ENCODE measurements around the gene SUGCT.

The SUGCT gene

DNA sequence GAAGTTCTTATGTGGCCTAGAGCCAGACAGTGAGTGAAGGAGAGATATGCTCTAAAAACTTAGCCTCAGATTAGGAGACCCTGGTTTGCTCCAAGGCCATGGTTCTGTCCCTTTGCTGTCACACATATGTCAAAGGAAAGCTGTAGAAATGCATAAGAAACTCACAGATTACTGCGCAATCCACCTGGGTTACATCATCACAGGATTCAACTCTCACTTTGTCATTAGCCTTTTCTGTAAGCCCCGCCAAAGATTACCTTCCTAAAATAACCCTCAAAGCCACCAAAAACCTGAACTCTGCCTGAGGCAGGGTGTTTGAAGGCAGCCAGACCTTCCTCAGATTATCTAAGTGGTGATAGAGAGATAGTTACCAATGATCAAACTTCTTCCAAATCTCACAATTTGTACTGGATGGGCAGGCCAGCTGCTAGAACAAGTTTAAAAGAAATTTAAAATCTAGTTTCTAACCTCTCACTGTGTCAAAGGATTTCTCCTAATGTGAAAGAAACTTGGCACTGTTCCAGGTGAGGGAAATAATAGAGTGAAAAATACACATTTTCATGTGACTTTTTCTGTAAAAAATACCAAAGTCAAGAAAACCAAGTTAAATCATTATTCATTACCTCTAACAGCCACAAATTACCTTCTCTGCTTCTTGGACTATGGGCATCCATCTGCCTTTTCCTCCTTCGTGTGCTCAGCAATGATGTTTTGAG is 567.2 kb downstream of the SUGCT start:
- no peak for DNase-seq

DNA sequence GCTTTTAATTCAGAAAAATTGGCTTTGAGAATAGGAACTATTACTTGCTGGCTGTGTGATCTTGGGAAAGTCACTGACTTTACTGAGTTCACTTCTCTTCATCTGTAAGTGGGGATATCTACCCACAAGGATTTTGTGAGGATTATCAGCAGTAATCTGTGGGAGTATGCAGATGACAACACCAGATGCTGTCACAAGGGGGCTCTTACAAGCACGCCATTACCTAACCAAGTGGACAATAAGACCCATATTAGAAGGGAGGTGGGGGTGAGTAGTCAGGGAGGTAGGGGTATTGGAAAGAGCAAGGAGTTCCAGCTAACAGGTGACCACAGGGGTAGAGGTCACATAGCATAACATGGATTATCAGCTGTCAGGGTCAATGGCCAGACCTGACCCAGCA is 569.4 kb downstream of the SUGCT start:
- no peak for DNase-seq

DNA sequence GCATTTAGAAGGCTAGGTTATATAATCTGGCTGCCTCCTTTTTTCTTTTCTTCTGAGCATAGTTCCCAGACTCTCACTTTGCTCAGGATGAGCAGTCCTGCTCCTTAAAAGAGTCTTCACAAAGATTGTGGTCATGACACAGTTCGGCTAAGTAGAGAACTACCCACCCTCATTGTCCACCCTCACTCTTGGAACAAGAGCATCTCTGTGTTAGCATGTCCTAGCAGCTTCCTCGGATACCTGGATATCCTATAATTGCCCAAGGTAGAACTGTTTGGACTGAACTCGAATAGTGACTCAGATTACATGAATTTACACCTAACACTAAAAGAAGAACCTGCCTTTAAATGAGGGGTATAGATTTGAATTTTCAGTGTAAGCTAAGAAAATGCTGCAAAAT is 572.0 kb downstream of the SUGCT start:
- no peak for DNase-seq

DNA sequence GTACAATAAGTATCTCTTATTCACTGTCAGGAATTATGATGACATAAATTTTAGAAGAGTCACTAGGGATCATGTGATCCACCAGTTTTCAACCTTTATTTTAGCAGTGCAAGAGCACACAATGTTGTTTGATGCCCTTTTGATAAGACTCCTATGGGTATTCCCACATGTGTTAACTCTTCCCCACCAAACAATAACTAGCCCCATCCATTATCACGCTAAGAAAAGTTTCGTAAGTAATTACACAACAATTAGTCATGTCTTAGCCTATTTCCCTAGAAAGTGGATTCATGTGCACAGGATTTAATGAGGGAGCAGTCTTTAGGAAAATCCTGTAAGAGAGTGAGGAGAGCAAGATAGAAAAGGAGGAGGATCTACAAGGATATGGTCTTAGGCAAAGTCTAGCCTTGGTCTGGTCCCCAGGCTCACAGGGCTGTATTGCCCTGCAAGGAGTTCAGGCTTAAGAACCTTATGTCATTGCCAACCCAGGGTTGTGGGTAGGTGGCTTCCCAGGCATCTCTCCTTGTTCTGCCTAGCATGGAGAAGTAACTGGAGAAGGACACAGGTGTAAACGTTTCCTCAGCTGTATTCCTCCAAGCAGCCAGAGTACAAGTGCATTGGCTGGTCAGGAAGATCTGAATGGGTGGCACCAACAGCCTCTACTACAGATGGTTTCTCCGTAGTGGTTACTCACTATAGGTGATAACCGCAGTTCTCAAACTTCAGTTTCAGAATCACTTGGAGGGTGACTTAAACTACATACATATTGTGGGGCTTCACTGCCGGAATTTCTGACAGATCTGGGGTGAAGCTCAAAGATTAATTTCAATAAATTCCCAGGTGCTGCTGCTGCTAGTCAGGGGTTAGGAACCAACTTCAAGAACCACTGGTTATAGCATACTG is 574.5 kb downstream of the SUGCT start:
- DNase-seq = no peak

DNA sequence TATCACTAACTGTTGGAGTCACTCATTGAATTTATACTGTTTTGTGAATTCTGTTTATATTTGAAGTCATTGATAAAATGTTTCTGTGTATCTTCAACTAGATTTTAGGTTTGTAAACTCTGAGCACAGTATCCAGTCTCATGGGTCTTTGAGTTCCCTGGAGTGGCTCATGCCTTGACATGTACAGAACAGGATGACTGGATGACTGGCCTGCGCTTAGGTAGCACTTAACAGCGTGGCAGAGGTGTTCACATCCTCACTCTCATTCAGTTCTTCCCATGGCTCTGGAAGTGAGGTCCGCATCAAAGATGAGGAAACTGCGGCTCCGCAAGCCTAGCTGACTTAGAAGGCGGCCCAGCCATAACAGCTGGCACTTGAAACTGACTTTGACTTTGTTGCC is 576.9 kb downstream of the SUGCT start:
- DNase-seq = no peak

DNA sequence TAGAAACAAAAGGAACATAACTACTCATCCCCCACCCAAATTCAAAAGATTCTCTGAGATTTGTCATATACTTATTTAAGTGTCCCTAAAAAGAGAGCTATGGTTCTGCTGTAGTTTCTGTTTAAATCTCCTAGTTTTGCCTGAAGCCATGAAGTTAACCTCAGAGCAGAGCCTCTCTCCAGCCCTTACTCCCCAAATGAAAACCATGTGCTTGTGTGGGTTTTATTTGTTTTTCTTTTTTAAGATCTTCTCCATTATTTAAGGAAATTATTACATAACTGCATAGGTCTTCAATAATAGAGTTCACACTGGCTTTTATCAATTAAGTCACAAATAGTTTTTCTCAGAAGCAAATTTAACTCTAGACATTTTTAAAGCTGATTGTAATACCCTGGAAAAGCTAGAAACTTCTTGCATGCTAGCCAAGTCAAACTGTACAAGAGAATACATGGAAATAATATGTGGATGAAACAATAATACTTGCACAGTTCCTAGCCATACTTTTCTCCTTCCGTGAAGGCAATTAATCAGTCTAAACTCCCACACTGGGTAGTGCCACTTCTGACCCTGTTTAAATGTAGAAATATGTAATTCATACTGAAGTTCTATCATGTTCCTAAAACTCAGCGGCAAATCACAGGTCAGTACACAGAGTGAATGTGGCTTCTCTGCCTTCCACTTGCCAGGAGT is 579.7 kb downstream of the SUGCT start:
- DNase-seq = no peak

DNA sequence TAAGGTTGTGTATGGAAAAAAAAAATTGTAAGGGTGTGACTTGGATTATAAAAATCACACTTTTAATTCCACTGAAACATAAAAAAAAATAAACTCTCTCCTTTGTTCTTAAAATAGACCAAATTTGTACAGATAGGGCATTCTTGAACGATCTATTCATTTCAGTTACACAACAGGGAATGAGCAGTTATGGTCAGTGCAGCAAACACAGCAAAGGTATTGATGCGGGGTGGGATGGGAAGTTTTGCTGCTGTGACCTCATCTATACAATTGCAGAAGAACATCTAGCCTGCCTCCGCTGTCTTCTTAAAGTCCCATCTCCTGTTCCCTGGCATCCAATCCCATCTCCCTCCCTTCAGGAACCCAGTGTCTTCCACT is 580.2 kb downstream of the SUGCT start:
- no peak for DNase-seq

DNA sequence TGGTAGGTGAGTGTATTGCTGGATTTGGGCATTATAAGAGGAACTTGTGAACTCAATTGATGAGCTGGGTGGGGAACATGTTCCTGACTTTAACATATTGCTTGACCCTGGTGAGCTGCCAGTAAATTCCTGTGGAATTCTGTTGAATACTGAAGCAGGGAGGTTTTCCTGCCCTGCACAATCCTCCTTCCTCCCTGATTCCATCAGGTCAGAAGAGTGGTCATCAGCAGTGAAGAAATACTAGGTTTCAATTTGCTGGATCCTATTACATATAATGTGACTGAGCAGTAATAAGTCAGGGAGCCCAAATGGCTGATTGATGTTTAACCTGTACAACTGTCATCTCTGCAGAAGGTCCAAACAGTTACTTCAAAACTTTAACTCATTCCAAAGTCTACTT is 581.2 kb downstream of the SUGCT start:
- no peak for DNase-seq

DNA sequence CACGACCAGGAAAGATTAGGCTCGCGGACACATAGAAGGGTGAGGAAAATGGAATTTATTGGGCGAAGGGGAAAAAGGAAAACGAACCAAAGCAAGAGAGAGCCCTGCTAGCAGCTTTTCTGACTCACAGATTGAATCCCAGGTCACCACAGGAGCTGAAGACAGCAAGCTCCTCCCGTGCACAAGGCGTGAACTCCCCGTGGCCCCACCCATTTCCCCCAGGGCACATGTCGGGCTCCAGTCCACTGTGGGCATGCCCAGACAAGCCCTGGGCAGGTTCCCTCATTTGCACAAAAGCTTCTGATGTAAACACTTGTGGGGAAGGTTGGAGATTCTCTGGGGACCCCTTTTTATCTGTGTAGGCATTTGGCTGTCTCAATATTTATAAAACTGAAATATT is 582.4 kb downstream of the SUGCT start:
- DNase-seq = no peak

DNA sequence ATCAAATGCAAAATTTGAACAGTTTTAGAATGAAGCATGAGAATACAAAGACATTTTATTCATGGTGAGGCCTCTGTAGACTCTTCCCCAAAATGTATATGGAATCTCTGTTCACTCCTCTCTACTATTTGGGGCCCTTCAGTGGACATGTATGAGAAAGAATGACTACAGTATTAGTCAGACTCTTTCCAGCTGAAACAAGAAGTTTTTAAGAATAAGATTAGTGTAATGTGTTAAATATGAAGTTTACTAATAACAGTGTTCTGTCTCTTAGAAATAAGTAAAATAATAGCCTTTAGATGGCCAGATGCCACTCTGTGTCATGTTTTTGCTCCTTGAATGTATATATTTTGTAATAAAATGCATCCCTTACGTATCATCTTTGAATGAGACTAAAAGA is 585.6 kb downstream of the SUGCT start:
- DNase-seq = no peak

DNA sequence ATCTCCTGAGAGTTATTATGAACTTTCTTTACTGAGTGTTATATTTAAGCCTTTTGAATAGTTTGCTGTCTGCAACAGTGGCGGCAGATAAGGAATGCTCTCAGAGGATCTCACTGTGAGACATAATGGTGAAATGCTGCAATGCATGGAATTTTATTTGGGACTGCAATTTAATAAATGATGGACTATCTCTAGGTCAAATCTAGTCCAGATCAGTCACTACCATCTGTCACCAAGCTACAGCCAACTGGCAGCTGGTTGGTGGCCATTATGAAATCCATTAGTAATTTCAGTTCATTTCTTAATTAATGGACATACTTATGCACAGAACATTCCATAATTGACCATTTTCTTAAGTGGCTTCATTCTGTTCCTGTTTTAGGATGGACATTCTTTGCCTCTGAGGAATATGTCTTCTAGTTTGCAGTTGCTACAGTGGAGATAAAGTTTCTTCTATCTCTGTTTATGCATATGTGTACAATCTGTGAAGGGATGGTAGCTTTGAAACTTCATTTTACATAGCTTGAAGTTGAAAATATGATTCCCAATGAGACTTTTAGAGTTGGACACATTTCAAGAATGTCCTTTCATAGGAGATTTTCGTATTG is 586.6 kb downstream of the SUGCT start:
- no peak for DNase-seq

DNA sequence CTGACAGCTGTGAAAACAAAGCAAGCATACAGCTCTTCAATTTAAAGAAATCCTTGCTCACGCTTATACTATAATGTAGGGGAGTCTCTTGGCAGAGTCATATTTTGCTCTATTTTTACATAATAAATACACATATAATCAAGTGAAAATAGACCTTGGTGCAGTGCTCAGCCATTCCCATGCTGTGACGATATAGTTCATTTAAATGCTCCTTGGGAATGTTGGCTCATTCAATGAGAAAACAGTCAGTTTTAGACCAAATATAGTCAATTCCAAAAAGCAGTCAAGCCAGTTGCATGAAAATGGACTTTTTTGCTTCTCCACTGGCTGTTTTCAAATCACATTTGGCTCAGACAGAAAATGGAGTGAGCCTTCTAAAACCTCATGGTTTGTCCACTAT is 587.4 kb downstream of the SUGCT start:
- DNase-seq = no peak

DNA sequence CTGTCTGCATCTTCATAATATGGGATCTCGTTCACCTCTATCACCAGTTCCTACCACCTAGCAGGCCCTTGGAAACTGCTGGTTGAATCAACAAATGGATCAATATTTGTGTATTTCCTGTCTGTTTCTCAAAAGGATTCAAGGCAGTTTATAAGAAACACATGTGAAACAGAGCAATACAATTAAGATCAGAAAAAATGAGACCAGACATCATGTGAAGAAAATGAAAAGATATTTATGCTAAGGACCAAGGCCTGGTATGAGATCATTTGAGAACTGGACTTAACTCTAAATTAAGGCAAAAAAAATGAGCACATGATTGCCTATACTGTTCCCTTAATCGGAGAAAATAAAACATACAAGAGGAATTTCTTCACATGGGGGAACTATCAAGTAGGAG is 589.0 kb downstream of the SUGCT start:
- no peak for DNase-seq

DNA sequence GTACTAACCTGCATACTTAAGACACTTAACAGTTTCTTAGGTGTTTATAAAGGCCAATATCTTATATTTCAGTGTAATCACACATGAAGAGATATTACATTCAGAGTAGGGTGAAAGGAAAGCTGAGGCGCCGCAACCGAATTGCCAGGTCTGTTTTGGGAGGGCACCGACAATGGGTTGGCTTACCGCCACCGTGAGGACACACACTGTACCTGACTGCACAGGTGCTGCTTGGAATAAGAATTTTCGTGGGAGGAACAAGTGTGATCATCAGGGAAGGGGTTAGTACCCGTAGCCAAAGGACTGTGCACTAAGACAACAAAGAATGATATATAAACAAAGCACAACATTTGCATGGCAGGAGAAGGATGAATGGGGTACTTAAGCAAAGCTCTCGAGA is 591.8 kb downstream of the SUGCT start:
- no peak for DNase-seq

DNA sequence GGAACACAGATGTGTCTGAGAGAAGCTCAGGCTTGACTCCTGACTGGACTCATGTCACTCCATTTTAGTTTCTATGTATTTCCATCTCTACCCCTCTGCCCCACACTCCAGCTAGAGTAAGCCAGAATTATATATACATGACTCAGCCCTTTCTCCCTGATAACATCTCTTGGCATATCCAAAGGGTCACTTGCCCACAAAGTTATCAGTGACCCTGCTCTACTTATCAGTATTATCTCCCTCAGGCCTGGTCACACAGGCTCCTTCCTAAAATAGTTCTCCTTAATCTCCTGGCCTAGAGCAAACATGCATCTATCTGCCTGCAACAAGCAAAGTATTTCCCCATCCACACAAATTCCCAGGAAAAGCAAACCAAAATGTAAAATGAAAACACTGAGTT is 598.3 kb downstream of the SUGCT start:
- no peak for DNase-seq

DNA sequence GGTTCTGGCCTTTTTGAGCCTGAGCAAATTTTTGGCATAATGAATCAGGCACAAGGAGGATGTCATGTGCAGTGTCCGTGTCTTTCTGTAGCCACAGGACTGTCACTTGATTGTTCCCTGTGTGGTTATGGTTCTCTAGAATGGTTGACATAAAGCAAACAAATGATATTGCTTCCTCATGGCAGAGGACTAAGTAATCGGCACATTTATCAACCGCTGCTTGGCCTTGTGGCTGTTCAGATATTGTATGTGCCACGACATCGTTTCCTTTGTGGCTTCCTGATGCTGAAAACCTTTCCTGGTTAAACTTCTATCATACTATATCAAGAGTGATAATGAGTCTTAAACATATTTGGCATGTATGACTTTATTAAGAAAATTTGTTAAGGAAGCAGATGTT is 598.8 kb downstream of the SUGCT start:
- no peak for DNase-seq

DNA sequence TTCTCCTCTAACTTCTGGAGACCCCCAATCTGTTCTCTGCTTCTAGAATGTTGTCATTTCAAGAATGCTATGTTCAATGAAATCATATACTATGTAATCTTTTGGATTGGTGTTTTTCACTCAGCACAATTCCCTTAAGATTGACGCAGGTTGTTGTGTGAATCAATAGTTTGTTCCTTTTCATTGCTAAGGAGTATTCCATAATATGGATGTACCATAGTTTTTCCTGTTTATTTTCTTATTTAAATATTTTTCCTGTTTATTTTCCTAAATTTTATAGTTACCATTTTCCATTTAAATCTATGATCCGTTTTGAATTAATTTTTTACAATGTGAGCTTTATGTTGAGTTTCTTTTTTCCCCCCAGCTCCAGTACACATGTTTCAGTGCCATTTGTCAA is 604.5 kb downstream of the SUGCT start:
- DNase-seq = no peak

DNA sequence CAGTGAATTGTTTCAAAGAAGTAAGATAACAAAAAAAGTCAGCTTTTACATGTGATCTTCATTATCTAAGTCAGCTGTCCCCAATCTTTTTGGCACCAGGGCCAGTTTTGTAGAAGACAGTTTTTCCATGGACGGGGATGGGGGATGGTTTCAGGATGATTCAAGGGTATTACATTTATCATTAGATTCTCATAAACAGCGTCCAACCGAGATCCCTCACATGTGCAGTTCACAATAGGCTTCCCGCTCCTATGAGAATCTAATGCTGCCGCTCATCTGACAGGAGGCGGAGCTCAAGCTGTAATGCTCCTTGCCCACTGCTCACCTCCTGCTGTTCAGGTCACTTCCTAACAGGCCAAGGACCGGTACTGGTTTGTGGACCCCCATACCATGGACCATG is 607.5 kb downstream of the SUGCT start:
- DNase-seq = no peak

DNA sequence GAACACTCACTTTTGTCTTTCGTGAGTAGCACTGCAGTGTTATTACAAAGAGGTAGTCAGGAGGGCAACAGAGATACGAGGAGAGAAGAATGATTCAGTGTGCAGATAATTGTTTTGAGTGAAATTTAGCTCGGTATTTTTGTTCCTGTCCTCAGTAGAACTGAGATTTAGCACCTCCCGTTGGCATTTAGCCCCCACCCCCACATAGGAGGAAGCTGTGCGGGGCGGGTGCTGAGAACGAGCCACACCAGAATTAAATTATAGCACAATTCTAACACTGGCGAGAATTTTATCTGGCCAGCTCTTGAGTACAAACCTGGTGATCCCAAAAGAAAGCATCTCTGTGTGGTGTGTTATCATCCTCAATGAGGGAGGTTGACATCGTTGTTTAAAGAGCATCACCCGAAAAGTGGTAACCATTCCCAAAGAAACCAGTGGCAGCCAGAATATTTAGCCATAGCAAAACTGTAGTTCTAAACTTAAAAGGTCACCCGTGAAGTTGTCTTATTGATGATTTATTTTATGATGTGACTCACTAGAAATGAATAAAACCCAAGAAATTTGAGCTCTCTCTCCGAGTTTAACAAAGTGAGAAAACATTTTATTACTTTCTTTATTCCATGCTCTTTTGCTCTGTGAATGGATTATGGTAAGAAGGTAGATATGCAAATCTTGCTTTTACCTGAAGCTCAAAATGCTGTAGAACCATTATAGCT is 612.2 kb downstream of the SUGCT start:
- DNase-seq = no peak

DNA sequence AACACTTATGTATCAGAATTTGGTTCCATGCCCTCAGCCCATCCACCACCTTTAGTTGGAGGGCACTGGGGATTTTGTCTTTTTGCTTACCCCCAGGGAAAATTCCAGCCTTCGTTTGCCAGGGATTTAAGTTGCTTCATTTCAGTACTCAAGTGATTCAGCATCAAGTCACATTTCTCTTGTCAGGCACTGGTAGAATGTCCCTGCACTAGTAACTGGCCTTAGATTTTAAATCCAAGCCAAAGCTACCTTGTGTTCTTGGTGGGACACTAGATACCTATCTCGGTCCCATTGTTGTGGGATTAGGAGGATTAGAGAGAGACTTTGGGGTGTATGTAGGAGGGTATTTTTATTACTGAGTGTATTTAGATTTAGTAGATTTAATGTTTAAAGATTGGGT is 613.1 kb downstream of the SUGCT start:
- no peak for DNase-seq

DNA sequence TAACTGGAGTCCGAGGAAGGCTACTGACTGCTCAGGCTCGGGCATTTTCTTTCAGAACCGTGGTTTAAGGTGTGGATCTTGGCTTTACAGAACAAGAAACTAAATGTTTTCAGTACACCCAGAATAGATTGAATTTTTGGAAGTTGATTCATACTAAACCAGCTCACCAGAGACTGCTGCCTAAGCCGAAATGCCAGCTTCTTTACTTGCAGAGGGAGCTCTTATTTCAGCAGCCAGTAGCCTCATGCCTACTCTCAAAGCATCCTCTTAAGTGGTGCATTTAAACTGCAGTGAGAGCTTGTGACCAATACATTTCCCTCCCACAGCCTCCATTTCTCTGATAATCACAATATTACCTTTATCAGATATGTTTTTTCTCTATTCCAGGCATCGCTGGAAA is 615.1 kb downstream of the SUGCT start:
- DNase-seq = no peak

DNA sequence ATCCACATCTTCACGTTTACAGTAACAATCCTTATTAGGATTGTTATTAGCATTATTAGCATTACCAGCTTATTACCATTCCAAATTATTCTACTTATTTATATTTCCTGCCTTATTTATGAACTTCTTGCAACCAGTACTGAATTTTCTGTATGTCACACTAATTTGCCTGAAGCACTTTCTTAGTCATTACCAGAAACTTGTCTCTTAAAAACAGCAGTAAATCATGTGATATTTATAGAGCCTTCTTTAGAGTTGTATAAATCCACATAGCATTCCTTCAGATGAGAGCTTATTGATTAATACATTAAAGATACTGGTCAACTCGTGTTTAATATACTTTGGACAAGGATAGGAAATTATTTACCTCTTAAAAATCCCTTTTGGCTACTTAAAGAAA is 618.6 kb downstream of the SUGCT start:
- no peak for DNase-seq

DNA sequence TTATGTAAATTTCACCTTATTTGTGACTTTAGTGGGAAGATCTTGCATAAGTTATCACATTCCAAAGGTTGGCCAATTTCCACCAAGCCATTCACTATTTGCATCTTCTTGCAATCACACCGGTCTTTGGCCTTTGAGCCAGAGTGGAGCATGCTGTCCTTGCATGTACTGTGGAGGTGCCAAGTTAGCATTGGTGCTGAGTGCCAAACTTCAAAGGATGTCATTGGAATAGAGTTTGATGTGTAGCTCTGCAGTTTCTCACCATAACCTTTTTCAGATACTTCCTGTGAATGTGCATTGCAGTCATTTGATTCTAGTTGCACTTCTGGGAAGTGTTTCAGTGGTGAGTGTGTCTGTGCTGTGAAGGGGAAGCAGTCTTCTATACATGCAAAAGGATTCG is 620.6 kb downstream of the SUGCT start:
- no peak for DNase-seq
